Stimulated activated CD4-positive, alpha-beta T cell treated with anti-CD3 and anti-CD28 coated beads, TNF-alpha, amount 100 ng/mL, for 1 hour (primary cell): Measurements from ENCODE around the gene SNX1.

Source experiments
- DNase-seq, 3 donors: peaks; one replicate each; pipeline ENCODE4 v3.0.0-alpha.2; 2020; ENCODE audit warnings: low read depth in 3 of 3, low spot score in 1 of 3

The SNX1 gene

GRCh38 chr15:64146041-64146440, 50.3 kb downstream of the SNX1 start:
- DNase-seq: no peak

GRCh38 chr15:64146520-64146884, 50.7 kb downstream of the SNX1 start:
- DNase-seq: no peak

GRCh38 chr15:64146885-64147681, 51.3 kb downstream of the SNX1 start:
- no peak for DNase-seq

GRCh38 chr15:64148168-64148567, 52.4 kb downstream of the SNX1 start:
- no peak for DNase-seq

GRCh38 chr15:64148581-64148980, 52.8 kb downstream of the SNX1 start:
- DNase-seq: no peak

- no peak for DNase-seq
Measured at GRCh38 chr15:64149424-64149823, 53.6 kb downstream of the SNX1 start.

- no peak for DNase-seq
Measured at GRCh38 chr15:64149893-64150578, 54.3 kb downstream of the SNX1 start.

GRCh38 chr15:64151727-64152506, 56.1 kb downstream of the SNX1 start, which contains the start of gene SNX22:
TSS of gene SNX22 (plus strand) at chr15:64151731. CDS start at chr15:64151776, 45 bp downstream.
- DNase-seq: no peak

- no peak for DNase-seq
Measured at GRCh38 chr15:64152507-64153387, 57.0 kb downstream of the SNX1 start.

GRCh38 chr15:64153480-64154367, 57.9 kb downstream of the SNX1 start:
- peak; percentile 77 to 93 (median 82) for DNase-seq

- DNase-seq: no peak
Measured at GRCh38 chr15:64155802-64156651, 60.2 kb downstream of the SNX1 start.

- no peak for DNase-seq
Measured at GRCh38 chr15:64156652-64157331, 61.0 kb downstream of the SNX1 start.

- DNase-seq: no peak
Measured at GRCh38 chr15:64157599-64158125, 61.9 kb downstream of the SNX1 start.

GRCh38 chr15:64158363-64159134, 62.8 kb downstream of the SNX1 start:
- DNase-seq: no peak

- no peak for DNase-seq
Measured at GRCh38 chr15:64161688-64162477, 66.1 kb downstream of the SNX1 start.

- DNase-seq: no peak
Measured at GRCh38 chr15:64162478-64162868, 66.7 kb downstream of the SNX1 start.
